Raji (cell line): ENCODE data around the gene SUPT16H.

ENCODE experiments used
- POLR2A ChIP-seq: IDR thresholded peaks from 2 replicates; pipeline ENCODE4 v1.6.1; 2011; ENCODE audit warnings: low read depth, low read length, control low read depth; ENCODE audit not compliant: insufficient read depth

The SUPT16H gene

DNA sequence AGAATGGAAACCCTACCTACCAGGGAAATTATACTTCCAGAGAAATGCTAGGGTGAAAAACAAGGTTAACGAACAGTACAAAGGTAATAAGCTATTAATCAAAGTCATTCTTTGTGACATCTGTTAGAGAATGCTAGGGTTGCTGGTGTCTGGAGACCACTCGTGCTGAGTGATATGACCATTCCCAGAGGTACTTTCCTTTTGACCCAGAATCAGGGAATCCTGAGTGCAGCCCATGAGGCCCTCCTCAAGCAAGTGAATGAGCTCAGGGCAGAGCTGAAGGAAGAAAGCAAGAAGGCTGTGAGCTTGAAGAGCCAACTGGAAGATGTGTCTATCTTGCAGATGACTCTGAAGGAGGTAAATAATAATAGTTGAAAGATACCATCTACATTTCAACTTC, 72.2 kb downstream of the SUPT16H start:
- no peak for TF ChIP-seq POLR2A

DNA sequence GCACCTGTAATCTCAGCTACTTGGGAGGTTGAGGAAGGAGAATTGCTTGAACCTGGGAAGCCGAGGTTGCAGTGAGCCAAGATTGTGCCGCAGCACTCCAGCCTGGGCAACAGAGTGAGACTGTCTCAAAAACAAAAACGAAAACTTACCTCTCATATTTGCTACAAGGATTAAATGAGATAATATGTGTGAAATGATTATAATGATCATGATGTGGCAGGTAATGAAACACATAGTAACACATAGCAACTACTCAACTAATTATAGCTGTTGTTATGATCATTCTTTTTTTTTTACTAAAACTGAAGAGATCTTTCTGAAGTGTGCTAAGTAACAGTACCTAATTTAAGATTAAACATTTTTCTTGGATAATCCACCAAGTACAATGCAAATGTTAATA, 73.9 kb downstream of the SUPT16H start:
- no peak for TF ChIP-seq POLR2A

DNA sequence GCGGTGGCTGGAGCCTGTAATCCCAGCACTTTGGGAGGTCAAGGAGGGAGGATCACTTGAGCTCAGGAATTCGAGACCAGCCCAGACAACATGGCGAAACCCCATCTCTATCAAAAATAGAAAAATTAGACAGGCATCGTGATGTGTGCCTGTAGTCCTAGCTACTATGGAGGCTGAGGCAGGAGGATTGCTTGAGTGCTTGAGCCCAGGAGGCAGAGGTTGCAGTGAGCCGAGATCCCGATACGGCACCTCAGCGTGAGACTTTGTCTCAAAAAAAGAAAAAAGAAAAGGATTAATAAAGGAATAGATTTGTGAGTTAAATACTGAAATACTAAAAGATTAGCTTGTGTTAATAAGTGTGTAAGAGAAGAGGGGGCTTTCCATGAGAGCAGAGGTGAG, 74.6 kb downstream of the SUPT16H start:
- no peak for TF ChIP-seq POLR2A

DNA sequence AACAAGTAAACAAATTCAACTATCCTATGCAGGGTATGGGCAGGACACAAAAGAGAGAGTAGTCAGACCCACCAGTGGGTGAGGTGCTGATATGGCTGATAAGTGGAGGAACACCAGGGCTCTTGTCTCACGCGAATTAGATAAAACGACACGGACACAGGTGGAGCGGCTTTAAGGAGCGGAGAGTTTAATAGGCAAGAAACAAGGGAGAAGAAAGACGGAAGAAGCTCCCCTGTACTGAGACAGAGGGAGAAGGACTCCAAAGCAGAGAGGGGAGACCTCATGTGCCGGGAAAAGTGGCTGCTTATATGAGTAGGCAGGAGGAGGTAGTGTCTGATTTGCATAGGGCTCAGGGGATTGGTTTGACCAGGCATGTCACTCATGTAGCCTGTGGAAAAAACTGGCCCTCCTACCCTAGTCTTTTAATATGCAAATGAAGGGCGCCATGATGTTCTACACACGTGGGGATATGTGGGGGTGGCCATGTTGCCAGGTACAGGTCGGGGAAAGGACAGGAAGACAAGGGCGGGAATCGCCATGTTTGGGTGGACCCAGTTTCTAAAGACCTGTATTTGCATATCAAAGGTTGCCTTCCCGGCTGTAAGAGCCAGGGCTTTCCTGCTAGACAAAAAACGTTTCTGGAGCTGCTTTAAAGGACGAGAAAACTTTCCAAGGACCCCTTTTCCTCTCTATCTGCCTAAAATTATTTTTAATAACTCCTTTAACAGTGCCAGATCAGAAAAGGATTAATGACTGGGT, 75.2 kb downstream of the SUPT16H start:
- TF ChIP-seq POLR2A, result peak; percentile 99

DNA sequence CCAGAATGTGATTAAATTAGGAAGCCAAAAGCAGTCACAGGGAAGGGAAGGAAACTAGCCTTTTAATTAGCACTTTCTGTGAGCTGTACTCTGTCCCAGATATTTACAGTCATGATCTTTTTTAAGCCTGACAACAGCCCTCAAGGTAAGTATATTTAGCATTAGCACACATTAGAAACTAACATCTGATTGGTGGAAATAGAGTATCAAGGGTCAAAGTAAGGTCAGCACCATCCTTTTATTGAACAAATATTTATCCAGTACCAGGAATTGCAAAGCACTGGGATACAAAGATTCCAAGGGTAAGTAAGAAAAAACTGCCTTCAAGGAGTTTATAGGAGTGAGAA, 75.7 kb downstream of the SUPT16H start:
- no peak for TF ChIP-seq POLR2A

DNA sequence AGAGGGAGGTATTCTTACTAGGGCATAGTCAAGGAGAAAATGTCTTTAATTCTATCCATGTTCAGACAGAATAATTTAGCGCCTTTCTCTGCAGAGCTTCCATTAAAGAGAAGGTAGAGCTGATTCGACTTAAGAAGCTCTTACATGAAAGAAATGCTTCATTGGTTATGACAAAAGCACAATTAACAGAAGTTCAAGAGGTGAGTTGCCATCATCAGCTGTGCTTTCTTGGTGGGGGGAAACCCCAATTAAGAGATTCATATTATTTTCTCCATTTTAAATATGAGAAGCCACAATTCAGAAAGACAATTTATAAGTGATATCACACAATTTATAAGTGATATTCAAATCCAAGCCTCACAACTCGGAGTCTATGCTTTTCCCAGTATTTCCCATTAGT, 76.2 kb downstream of the SUPT16H start:
- no peak for TF ChIP-seq POLR2A

DNA sequence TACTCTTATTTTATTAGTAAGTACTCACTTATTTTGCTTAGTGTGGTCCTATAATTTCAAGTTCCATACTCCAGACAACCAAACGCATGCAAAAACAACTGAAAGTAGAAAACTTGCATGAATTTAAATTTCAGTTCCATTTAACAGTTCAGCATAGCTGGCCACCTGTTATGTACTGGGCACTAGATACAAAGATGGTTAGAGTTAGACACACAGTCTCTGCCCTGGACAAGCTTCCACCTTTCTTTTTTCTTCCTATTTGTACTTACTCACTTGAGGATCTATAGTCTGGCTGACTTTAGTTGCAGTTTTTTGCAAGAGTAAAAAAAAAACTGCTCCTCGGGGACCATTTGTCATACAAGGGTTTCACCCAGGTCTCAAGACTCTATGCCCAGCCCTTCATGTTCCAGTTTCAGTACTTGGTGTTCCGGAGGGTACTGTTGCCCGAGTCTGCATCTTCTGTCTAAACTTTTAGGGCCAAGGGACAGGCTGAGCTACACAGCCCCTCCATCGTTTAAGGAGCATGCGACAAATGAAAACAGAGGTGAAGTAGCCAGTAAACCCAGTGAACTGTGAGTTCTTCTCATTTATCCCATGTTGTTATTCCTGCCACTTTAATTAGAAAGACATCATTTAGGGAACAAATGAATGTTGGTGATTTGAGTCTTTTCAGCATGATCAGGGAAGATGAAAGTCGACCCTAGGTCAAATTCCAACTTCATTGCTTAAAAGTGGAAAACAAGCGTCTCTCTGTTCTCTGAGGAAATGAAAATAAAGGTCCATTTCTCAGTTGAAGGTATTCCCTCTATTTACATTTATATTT, 81.6 kb downstream of the SUPT16H start:
- TF ChIP-seq POLR2A, result no peak
